ENCODE results near the gene RPS6KC1.
"Not testable (repeated sequence)": the region's sequence is repeated elsewhere in the genome, so short reads cannot be mapped to it uniquely, and the experiment has no call there.

RPS6KC1 gene

GRCh38 chr1:213160442-213160841, 109.4 kb downstream of the RPS6KC1 start:
- not testable (repeated sequence) for DNase-seq

GRCh38 chr1:213162338-213162737, 111.3 kb downstream of the RPS6KC1 start:
- no peak for DNase-seq

GRCh38 chr1:213162862-213163261, 111.8 kb downstream of the RPS6KC1 start:
- no peak for DNase-seq

DNA sequence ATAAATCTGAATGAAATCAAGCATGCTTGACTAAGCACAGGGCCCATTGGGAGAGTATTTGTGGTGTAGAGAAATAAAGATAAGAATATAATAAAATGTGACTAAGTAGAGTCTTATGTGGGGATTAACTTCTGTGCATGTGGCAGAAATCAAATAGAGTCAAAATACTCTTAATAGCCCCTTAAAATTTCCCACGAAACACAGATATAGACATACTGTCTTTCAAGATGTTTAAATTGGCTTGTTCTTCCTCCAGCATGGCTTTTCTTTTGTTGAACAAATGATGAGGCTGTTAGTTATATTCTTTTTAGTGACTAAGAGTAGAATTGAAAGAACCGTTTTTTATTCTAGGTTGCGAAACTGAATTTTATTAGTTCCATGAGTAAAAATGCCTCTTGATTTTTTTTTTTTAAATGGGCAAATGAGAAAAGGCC, 112.3 kb downstream of the RPS6KC1 start:
- DNase-seq = no peak

DNA sequence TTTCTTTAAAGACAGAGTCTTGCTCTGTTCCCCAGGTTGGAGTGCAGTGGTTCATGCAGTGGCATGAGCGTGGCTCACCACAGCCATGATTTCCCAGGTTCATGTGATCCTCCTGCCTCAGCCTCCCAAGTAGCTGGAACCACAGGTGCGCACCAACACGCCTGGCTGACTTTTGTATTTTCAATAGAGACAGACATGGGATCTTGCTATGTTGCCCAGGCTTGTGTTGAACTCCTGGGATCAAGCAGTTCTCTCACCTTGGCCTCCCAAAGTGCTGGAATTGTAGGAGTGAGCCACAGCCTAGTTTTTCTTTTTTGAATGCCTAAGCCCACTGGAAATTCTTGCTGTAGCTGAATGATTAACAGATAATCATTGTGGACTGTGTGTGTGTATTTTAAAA, 113.5 kb downstream of the RPS6KC1 start:
- DNase-seq = no peak

DNA sequence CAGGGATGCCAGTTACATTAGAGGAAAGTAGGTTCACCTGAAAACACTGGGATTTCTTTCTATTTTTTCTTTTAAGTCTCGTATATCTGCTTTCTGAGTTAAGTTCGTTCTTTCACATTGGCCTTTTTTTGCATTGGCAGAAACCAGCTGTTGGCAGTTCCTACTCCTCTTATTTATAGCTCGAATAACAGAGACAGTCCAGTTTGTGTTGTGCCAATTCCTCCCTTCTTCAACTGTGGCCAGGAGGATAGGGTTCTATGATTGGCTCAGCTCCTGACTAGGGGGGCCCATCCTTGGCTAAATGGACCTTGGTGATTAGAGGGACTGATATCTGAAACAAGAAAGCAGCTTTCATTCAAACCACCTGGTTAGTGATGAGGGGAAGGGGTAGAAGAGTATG, 115.8 kb downstream of the RPS6KC1 start:
- no peak for DNase-seq

- no peak for DNase-seq
These were observed 120.7 kb downstream of the RPS6KC1 start for GRCh38 chr1:213171711-213172110.

DNA sequence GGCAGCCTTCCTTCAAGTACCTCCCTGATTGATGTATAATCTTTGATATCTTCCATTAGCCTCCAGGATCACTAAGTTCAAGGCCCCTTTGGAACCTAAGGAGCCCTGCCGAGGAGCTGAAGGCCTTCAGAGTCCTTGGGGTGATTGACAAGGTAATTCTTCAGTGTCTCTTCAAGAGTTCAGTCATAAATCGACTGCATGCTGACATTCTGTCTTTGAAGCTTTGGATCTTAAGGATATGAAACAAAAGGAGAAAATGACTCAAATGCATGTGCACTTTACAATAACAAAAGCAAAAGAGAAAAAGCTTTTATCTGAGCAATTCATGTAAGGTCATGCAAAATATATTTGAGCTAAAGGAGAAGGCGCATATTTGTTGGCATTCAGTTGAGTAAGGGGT, 125.3 kb downstream of the RPS6KC1 start:
- no peak for DNase-seq

DNA sequence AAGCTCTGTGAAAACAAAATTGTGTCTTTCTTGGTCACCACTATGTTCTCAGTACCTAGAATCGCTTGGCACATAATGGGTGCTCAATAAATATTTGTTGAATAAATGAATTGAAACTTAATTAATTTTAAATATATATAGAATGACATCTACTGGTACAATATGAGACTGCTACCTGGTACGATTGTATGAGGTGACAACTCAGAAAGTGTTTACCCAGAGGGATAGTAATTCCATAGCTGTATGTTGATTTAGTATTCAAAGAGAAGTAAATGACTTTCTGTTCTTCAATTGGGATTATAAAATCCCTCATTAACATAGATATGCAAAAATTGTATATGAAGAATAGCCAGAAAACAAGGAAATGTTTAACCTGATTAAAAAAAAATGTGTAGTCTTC, 128.7 kb downstream of the RPS6KC1 start:
- DNase-seq = no peak

DNA sequence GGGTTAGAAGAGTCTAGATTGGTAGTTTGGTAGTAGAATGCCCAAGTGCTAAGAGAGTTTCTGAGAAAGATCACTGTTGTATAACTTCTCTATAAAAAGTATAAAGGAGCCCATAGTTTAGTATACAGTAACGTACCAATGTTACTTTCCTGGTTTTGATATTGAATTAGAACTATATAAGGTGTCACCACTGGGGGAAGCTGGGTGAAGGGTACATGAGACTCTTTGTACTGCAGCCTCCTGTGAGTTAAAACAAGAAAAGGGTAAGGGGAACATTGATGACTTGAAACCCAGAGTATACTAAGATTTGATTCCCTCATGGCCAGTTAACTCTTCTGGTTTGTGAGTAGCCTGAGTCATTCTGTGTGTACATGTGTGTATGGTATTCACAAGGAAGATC, 129.8 kb downstream of the RPS6KC1 start:
- DNase-seq = no peak

GRCh38 chr1:213183036-213183672, 132.1 kb downstream of the RPS6KC1 start:
- no peak for DNase-seq

GRCh38 chr1:213186168-213186567, 135.1 kb downstream of the RPS6KC1 start:
- DNase-seq = no peak

GRCh38 chr1:213192026-213192425, 141.0 kb downstream of the RPS6KC1 start:
- DNase-seq = no peak

DNA sequence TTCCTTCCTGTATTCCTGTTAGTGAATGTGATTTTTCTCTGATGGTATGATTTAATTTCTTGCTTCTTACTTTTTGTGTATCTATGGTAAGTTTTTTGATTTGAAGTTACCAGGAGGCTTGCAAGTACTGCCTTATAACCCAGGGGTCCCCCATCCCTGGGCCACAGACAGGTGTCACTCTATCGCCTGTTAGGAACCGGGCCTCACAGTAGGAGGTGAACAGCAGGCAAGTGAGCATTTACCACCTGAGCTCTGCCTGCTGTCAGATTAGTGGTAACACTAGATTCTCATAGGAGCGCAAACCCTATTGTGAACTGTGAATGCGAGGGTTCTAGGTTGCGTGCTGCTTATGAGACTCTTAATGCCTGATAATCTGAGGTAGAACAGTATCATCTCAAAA, 143.3 kb downstream of the RPS6KC1 start:
- DNase-seq = no peak

GRCh38 chr1:213194855-213195254, 143.8 kb downstream of the RPS6KC1 start:
- no peak for DNase-seq

GRCh38 chr1:213196328-213197054, 145.4 kb downstream of the RPS6KC1 start:
- DNase-seq = not testable (repeated sequence)

DNA sequence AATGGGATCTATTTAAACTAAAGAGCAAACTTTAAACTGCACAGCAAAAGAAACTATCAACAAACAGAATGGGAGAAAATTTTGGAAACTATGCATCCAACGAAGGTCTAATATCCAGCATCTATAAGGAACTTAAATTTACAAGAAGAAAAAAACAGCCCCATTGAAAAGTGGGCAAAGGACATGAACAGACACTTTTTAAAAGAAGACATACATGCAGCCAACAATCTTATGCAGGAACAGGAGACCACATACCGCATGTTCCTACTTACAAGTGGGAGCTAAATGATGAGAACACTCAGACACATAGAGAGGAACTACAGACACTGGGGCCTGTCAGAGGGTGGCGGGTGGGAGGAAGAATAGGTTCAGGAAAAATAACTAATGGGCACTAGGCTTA, 149.6 kb downstream of the RPS6KC1 start:
- no peak for DNase-seq

GRCh38 chr1:213201380-213202155, 150.5 kb downstream of the RPS6KC1 start:
- DNase-seq = no peak

- no peak for DNase-seq
These were observed 160.2 kb downstream of the RPS6KC1 start for GRCh38 chr1:213211201-213211600.

DNA sequence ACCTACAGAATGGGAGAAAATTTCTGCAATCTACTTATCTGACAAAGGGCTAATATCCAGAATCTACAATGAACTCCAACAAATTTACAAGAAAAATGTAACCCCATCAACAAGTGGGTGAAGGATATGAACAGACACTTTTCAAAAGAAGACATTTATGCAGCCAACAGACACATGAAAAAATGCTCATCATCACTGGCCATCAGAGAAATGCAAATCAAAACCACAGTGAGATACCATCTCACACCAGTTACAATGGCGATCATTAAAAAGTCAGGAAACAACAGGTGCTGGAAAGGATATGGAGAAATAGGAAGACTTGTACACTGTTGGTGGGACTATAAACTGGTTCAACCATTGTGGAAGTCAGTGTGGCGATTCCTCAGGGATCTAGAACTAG, 168.0 kb downstream of the RPS6KC1 start:
- DNase-seq = not testable (repeated sequence)

- DNase-seq = no peak
These were observed 170.2 kb downstream of the RPS6KC1 start for GRCh38 chr1:213221209-213221608.

DNA sequence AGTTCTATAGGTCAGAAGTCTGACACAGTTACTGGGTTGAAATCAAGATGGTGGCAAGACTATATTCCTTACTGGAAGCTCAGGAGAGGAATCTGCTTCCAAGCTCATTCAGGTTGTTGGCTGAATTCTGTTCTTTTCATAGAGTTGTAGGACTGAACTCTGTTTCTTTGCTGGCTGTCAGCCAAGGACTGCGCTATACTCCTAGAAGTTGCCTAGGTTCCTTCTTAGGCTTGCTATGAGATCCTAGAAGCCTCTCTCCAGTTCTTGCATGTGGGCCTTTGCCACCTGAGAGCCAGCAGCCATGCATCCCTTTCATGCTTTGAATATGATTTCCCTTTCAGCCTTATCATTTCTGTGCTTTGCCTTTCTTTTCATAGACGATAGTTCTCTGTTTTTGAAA, 176.4 kb downstream of the RPS6KC1 start:
- DNase-seq = no peak

GRCh38 chr1:213231795-213232231, 180.8 kb downstream of the RPS6KC1 start:
- DNase-seq = no peak

- no peak for DNase-seq
These were observed 191.8 kb downstream of the RPS6KC1 start for GRCh38 chr1:213242883-213243282.

Measured in GOT3 (cell line).